ENCODE data around the gene ASB3.
"Not testable (repeated sequence)": the region's sequence is repeated elsewhere in the genome, so short reads cannot be mapped to it uniquely, and the experiment has no call there.

- TF ChIP-seq, protein P1, sequence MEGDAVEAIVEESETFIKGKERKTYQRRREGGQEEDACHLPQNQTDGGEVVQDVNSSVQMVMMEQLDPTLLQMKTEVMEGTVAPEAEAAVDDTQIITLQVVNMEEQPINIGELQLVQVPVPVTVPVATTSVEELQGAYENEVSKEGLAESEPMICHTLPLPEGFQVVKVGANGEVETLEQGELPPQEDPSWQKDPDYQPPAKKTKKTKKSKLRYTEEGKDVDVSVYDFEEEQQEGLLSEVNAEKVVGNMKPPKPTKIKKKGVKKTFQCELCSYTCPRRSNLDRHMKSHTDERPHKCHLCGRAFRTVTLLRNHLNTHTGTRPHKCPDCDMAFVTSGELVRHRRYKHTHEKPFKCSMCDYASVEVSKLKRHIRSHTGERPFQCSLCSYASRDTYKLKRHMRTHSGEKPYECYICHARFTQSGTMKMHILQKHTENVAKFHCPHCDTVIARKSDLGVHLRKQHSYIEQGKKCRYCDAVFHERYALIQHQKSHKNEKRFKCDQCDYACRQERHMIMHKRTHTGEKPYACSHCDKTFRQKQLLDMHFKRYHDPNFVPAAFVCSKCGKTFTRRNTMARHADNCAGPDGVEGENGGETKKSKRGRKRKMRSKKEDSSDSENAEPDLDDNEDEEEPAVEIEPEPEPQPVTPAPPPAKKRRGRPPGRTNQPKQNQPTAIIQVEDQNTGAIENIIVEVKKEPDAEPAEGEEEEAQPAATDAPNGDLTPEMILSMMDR (IDR thresholded peaks at IDR 0.05; ENCODE audit: low read length): not testable (repeated sequence)
- not testable (repeated sequence) for TF ChIP-seq EZH2 (optimal IDR thresholded peaks at IDR 0.05; ENCODE audit: low read depth, low read length)
These were observed 65.8 kb downstream of the ASB3 start for GRCh38 chr2:53720944-53721343.

Data from MM.1S (cell line).